Measurements from ENCODE around the gene RASAL1. TPM values are rescaled to one million over a fixed set of nuclear protein-coding genes. Genes with fewer than 3 reads are reported as not detected.

RASAL1 gene
- total RNA-seq, 1 experiment from 2014 or later = not detected

GRCh38 chr12:113167868-113168267, 32.3 kb upstream of the RASAL1 start:
- no peak overlapping the region for H3K4me3 ChIP-seq (ENCODE audit: low read depth, low read length)
- no peaks in the 10 kb centered on the region for H3K4me1 ChIP-seq
- Mint-ChIP-seq H3K36me3 (ENCODE audit: insufficient read depth, unreplicated experiment) (peaks cover 93% of the 10 kb centered on the region), H3K27ac (ENCODE audit: unreplicated experiment) (no peak overlapping the region), H3K4me1 (ENCODE audit: low read depth, unreplicated experiment) (no peaks in the 10 kb centered on the region), H3K27me3 (ENCODE audit: insufficient read depth, unreplicated experiment) (no peaks in the 10 kb centered on the region), H3K4me3 (ENCODE audit: unreplicated experiment) (no peak overlapping the region), H3K9me3 (ENCODE audit: unreplicated experiment) (no peaks in the 10 kb centered on the region)
- POLR2A ChIA-PET = no interaction called here
- TF ChIP-seq CTCF (IDR thresholded peaks at IDR 0.05; ENCODE audit: insufficient read depth in 1 of 2, low read depth in 1 of 2, low read length in 1 of 2, severe bottlenecking in 1 of 2, unreplicated experiment in 1 of 2) = no peak
- DNase-seq = no peak
- H3K9me3 ChIP-seq = no peaks in the 10 kb centered on the region
- H3K36me3 ChIP-seq (ENCODE audit: control insufficient read depth, insufficient read depth, low read length) = peaks cover 6% of the 10 kb centered on the region; the same call in 1 of the 2 replicates
- CTCF ChIA-PET = no interaction called here
- BruUV-seq (replicated peaks) = no TSS peak
- intact Hi-C loops (cut with micrococcal nuclease; ENCODE audit: unreplicated experiment) = no loop called here
- no peaks in the 10 kb centered on the region for H3K27me3 ChIP-seq (replicated peaks; ENCODE audit: control insufficient read depth, insufficient read depth, low read length)

GRCh38 chr12:113165521-113166450, 30.2 kb upstream of the RASAL1 start:
- Mint-ChIP-seq H3K9me3 (ENCODE audit: unreplicated experiment) (no peaks in the 10 kb centered on the region), H3K4me1 (ENCODE audit: low read depth, unreplicated experiment) (no peaks in the 10 kb centered on the region), H3K4me3 (ENCODE audit: unreplicated experiment) (no peak overlapping the region), H3K27ac (ENCODE audit: unreplicated experiment) (no peak overlapping the region), H3K36me3 (ENCODE audit: insufficient read depth, unreplicated experiment) (peaks cover 91% of the 10 kb centered on the region), H3K27me3 (ENCODE audit: insufficient read depth, unreplicated experiment) (no peaks in the 10 kb centered on the region)
- POLR2A ChIA-PET = no interaction called here
- no peaks in the 10 kb centered on the region for H3K4me1 ChIP-seq
- CTCF ChIA-PET = interaction anchor here (0.9 to 1.2 kb wide), 2 partner anchors 9 to 173 kb away, joined by 3 read pairs; no protein-coding TSS in a partner anchor
- intact Hi-C loops (cut with micrococcal nuclease; ENCODE audit: unreplicated experiment) = no loop called here
- no TSS peak for BruUV-seq (replicated peaks)
- DNase-seq = no peak
- peaks cover 5% of the 10 kb centered on the region; the same call in 1 of the 2 replicates for H3K36me3 ChIP-seq (ENCODE audit: control insufficient read depth, insufficient read depth, low read length)
- H3K9me3 ChIP-seq = no peaks in the 10 kb centered on the region
- TF ChIP-seq CTCF (IDR thresholded peaks at IDR 0.05; ENCODE audit: insufficient read depth in 1 of 2, low read depth in 1 of 2, low read length in 1 of 2, severe bottlenecking in 1 of 2, unreplicated experiment in 1 of 2) = no peak
- H3K4me3 ChIP-seq (ENCODE audit: low read depth, low read length) = no peak overlapping the region
- no peaks in the 10 kb centered on the region for H3K27me3 ChIP-seq (replicated peaks; ENCODE audit: control insufficient read depth, insufficient read depth, low read length)

GRCh38 chr12:113164014-113164413, 28.5 kb upstream of the RASAL1 start:
- H3K4me1 ChIP-seq = no peaks in the 10 kb centered on the region
- H3K4me3 ChIP-seq (ENCODE audit: low read depth, low read length) = no peak overlapping the region
- DNase-seq = no peak
- Mint-ChIP-seq H3K4me1 (ENCODE audit: low read depth, unreplicated experiment) (no peaks in the 10 kb centered on the region), H3K27me3 (ENCODE audit: insufficient read depth, unreplicated experiment) (no peaks in the 10 kb centered on the region), H3K36me3 (ENCODE audit: insufficient read depth, unreplicated experiment) (peaks cover 89% of the 10 kb centered on the region), H3K4me3 (ENCODE audit: unreplicated experiment) (no peak overlapping the region), H3K27ac (ENCODE audit: unreplicated experiment) (no peak overlapping the region), H3K9me3 (ENCODE audit: unreplicated experiment) (no peaks in the 10 kb centered on the region)
- H3K36me3 ChIP-seq (ENCODE audit: control insufficient read depth, insufficient read depth, low read length) = peaks cover 3% of the 10 kb centered on the region; the same call in 1 of the 2 replicates
- CTCF ChIA-PET = no interaction called here
- intact Hi-C loops (cut with micrococcal nuclease; ENCODE audit: unreplicated experiment) = no loop called here
- POLR2A ChIA-PET = no interaction called here
- no peak for TF ChIP-seq CTCF (IDR thresholded peaks at IDR 0.05; ENCODE audit: insufficient read depth in 1 of 2, low read depth in 1 of 2, low read length in 1 of 2, severe bottlenecking in 1 of 2, unreplicated experiment in 1 of 2)
- no peaks in the 10 kb centered on the region for H3K9me3 ChIP-seq
- no TSS peak for BruUV-seq (replicated peaks)
- H3K27me3 ChIP-seq (replicated peaks; ENCODE audit: control insufficient read depth, insufficient read depth, low read length) = no peaks in the 10 kb centered on the region

Data from Caco-2 (cell line).